ENCODE data around the gene MAP7D1. TPM values are rescaled to one million over a fixed set of nuclear protein-coding genes. Genes with fewer than 3 reads are reported as not detected.

Gene MAP7D1
- total and polyA plus RNA-seq, 2 of the 13 experiments (the other 11 are each of a cell fraction or from before 2014, with no cell fraction given) = 5.6 to 7.2 TPM

DNA sequence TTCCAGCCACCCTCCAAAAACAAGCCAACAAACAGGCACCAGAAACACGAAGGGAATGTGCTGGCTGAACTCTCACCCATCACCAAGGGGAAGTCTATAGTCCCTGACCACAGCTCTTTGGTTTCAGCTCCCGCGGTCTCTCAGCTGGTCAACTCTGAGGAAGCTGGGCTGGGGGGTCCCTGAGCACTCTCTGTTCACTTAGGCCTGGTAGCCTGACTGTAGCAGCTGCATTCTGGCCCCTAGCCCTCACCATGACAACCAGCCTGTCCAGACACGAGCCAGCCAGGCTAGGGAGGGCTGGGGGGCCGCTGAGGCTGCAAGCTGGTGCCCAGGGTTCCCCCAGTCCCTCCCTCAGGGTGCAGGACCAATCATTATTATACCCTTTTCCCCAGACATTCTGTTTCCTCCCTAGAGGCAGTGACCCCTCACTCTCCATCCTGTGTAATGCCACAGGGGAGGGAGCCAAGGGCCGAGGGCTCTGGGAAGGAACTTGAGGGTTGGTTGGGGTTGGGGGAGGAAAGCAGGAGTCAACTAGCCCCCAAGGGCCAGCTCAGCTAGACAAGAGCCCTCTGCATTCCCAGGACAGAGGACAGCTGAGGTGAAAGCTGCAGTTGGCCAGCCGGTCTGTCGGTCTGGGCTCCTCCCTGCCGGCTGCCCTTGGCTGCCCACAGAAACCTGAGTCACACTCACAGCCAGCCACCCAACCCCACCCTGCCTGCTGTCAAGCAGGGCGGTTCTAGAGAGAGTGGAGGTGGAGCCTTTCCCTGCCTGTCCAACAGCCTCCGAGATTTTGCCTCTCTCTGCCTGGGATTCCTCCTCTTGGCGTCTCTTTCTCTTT is 5.4 kb upstream of the MAP7D1 start (continued):
- TF ChIP-seq, protein P1, sequence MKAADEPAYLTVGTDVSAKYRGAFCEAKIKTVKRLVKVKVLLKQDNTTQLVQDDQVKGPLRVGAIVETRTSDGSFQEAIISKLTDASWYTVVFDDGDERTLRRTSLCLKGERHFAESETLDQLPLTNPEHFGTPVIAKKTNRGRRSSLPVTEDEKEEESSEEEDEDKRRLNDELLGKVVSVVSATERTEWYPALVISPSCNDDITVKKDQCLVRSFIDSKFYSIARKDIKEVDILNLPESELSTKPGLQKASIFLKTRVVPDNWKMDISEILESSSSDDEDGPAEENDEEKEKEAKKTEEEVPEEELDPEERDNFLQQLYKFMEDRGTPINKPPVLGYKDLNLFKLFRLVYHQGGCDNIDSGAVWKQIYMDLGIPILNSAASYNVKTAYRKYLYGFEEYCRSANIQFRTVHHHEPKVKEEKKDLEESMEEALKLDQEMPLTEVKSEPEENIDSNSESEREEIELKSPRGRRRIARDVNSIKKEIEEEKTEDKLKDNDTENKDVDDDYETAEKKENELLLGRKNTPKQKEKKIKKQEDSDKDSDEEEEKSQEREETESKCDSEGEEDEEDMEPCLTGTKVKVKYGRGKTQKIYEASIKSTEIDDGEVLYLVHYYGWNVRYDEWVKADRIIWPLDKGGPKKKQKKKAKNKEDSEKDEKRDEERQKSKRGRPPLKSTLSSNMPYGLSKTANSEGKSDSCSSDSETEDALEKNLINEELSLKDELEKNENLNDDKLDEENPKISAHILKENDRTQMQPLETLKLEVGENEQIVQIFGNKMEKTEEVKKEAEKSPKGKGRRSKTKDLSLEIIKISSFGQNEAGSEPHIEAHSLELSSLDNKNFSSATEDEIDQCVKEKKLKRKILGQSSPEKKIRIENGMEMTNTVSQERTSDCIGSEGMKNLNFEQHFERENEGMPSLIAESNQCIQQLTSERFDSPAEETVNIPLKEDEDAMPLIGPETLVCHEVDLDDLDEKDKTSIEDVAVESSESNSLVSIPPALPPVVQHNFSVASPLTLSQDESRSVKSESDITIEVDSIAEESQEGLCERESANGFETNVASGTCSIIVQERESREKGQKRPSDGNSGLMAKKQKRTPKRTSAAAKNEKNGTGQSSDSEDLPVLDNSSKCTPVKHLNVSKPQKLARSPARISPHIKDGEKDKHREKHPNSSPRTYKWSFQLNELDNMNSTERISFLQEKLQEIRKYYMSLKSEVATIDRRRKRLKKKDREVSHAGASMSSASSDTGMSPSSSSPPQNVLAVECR (CRISPR knock-in tag; IDR thresholded peaks at IDR 0.05; ENCODE audit: borderline replicate concordance) = peak; percentile 36; the same call in 1 of the 2 replicates
- TF ChIP-seq ZFX (CRISPR knock-in tag; IDR thresholded peaks at IDR 0.05; ENCODE audit: low read depth) (peak; percentile 20; the same call in 1 of the 2 replicates), NFYB (CRISPR knock-in tag; IDR thresholded peaks at IDR 0.05) (peak; percentile 62), HNRNPLL (IDR thresholded peaks at IDR 0.05; ENCODE audit: low read depth, low read length, poor library complexity, severe bottlenecking) (peak; percentile 20), RXRB (CRISPR knock-in tag; IDR thresholded peaks at IDR 0.05; ENCODE audit: borderline replicate concordance) (peak; percentile 78), SP2 (CRISPR knock-in tag; IDR thresholded peaks at IDR 0.05) (peak; percentile 52; the same call in 1 of the 2 replicates), POLR2A (IDR thresholded peaks at IDR 0.05; ENCODE audit: insufficient read depth in 1 of 2, low read depth in 2 of 2, low read length in 2 of 2) (peak in 1 of 2 experiments; percentile 62; a peak in 2 of 4 replicates), TAF1 (CRISPR knock-in tag; IDR thresholded peaks at IDR 0.05) (peak; percentile 82), XRCC5 (optimal IDR thresholded peaks at IDR 0.05; ENCODE audit: low read length) (peak; percentile 70), ERF (CRISPR knock-in tag; IDR thresholded peaks at IDR 0.05) (0 out of 2 replicates have a peak, but pooled peaks have one; percentile 30), U2AF1 (optimal IDR thresholded peaks at IDR 0.05; ENCODE audit: low read depth, low read length) (peak; percentile 51), THAP11 (CRISPR knock-in tag; IDR thresholded peaks at IDR 0.05) (peak; percentile 82), ZNF674 (CRISPR knock-in tag; IDR thresholded peaks at IDR 0.05; ENCODE audit: low read depth) (no peak), MEIS2 (CRISPR knock-in tag; IDR thresholded peaks at IDR 0.05) (peak; percentile 18; the same call in 1 of the 2 replicates), ZNF292 (CRISPR knock-in tag; IDR thresholded peaks at IDR 0.05; ENCODE audit: borderline replicate concordance, low read depth) (peak; percentile 40; the same call in 1 of the 2 replicates), MXD4 (CRISPR knock-in tag; IDR thresholded peaks at IDR 0.05) (0 out of 2 replicates have a peak, but pooled peaks have one; percentile 33)
- TF ChIP-seq, protein P2, sequence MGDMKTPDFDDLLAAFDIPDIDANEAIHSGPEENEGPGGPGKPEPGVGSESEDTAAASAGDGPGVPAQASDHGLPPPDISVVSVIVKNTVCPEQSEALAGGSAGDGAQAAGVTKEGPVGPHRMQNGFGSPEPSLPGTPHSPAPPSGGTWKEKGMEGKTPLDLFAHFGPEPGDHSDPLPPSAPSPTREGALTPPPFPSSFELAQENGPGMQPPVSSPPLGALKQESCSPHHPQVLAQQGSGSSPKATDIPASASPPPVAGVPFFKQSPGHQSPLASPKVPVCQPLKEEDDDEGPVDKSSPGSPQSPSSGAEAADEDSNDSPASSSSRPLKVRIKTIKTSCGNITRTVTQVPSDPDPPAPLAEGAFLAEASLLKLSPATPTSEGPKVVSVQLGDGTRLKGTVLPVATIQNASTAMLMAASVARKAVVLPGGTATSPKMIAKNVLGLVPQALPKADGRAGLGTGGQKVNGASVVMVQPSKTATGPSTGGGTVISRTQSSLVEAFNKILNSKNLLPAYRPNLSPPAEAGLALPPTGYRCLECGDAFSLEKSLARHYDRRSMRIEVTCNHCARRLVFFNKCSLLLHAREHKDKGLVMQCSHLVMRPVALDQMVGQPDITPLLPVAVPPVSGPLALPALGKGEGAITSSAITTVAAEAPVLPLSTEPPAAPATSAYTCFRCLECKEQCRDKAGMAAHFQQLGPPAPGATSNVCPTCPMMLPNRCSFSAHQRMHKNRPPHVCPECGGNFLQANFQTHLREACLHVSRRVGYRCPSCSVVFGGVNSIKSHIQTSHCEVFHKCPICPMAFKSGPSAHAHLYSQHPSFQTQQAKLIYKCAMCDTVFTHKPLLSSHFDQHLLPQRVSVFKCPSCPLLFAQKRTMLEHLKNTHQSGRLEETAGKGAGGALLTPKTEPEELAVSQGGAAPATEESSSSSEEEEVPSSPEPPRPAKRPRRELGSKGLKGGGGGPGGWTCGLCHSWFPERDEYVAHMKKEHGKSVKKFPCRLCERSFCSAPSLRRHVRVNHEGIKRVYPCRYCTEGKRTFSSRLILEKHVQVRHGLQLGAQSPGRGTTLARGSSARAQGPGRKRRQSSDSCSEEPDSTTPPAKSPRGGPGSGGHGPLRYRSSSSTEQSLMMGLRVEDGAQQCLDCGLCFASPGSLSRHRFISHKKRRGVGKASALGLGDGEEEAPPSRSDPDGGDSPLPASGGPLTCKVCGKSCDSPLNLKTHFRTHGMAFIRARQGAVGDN (CRISPR knock-in tag; IDR thresholded peaks at IDR 0.05) = peak; percentile 67
- TF ChIP-seq, protein P3, sequence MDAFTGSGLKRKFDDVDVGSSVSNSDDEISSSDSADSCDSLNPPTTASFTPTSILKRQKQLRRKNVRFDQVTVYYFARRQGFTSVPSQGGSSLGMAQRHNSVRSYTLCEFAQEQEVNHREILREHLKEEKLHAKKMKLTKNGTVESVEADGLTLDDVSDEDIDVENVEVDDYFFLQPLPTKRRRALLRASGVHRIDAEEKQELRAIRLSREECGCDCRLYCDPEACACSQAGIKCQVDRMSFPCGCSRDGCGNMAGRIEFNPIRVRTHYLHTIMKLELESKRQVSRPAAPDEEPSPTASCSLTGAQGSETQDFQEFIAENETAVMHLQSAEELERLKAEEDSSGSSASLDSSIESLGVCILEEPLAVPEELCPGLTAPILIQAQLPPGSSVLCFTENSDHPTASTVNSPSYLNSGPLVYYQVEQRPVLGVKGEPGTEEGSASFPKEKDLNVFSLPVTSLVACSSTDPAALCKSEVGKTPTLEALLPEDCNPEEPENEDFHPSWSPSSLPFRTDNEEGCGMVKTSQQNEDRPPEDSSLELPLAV (CRISPR knock-in tag; conservative IDR thresholded peaks at IDR 0.05; ENCODE audit: low read depth) = no peak
